Liver (tissue), 9 donors: ENCODE measurements around the gene CCDC158. TPM values are rescaled to one million over a fixed set of nuclear protein-coding genes. Genes with fewer than 3 reads are reported as not detected.
A peak's percentile ranks its signal among the peaks of the same experiment; 100 is the strongest.

Experiments
- DNase-seq: peaks from one replicate; pipeline ENCODE4 v3.0.0-alpha.2; 2017; ENCODE audit warnings: low spot score
- H3K27ac ChIP-seq, 2 donors: one replicate each; pipeline ENCODE4 v1.7.0; 2013; ENCODE audit warnings: inconsistent platforms in 2 of 2, low read length in 2 of 2, control low read depth in 1 of 2, low read depth in 1 of 2, mild to moderate bottlenecking in 1 of 2
- H3K27me3 ChIP-seq, 4 donors: one replicate each; pipeline versions ENCODE4 v1.6.1 to v1.7.0; 2013; ENCODE audit warnings: low read length in 3 of 4, inconsistent platforms in 1 of 4, mild to moderate bottlenecking in 1 of 4, moderate library complexity in 1 of 4; ENCODE audit not compliant: control insufficient read depth in 4 of 4, insufficient read depth in 4 of 4
- H3K36me3 ChIP-seq, 4 donors: one replicate each; pipeline versions ENCODE4 v1.6.1 to v1.7.0; 2013; ENCODE audit warnings: low read length in 3 of 4, mild to moderate bottlenecking in 3 of 4, low read depth in 1 of 4, moderate library complexity in 1 of 4; ENCODE audit not compliant: control insufficient read depth in 4 of 4, insufficient read depth in 3 of 4
- H3K4me1 ChIP-seq, 4 donors: one replicate each; pipeline versions ENCODE4 v1.6.1 to v1.7.0; 2013; ENCODE audit warnings: low read length in 3 of 4, mild to moderate bottlenecking in 3 of 4, moderate library complexity in 1 of 4; ENCODE audit not compliant: control insufficient read depth in 4 of 4, insufficient read depth in 4 of 4
- H3K4me3 ChIP-seq, 3 donors: one replicate each; pipeline versions ENCODE4 v1.6.1 to v1.7.0; 2013; ENCODE audit warnings: low read length in 3 of 3, control low read depth in 1 of 3, low read depth in 1 of 3, mild to moderate bottlenecking in 1 of 3
- H3K9ac ChIP-seq, 2 donors: one replicate each; pipeline ENCODE4 v1.7.0; 2013; ENCODE audit warnings: low read length in 2 of 2, mild to moderate bottlenecking in 2 of 2, moderate library complexity in 2 of 2, control low read depth in 1 of 2, low read depth in 1 of 2
- H3K9me3 ChIP-seq, 4 donors: one replicate each; pipeline versions ENCODE4 v1.6.1 to v1.7.0; 2013; ENCODE audit warnings: low read length in 3 of 4; ENCODE audit not compliant: control insufficient read depth in 4 of 4
- ATF3 ChIP-seq: IDR thresholded peaks from 2 replicates; pipeline ENCODE4 v1.6.1; 2016; ENCODE audit warnings: antibody characterized with exemption
- EGR1 ChIP-seq, 2 donors: IDR thresholded peaks; 2 replicates each; pipeline ENCODE4 v1.6.1; 2016 to 2018; ENCODE audit warnings: antibody characterized with exemption in 2 of 2, low read depth in 2 of 2
- FOXA1 ChIP-seq: IDR thresholded peaks from 2 replicates; pipeline ENCODE4 v1.6.1; 2016; ENCODE audit warnings: antibody characterized with exemption
- FOXA2 ChIP-seq: IDR thresholded peaks from 2 replicates; pipeline ENCODE4 v1.6.1; 2016; ENCODE audit warnings: antibody characterized with exemption
- GABPA ChIP-seq, 2 donors: IDR thresholded peaks in 1 of 2; conservative IDR thresholded peaks in 1 of 2; 2 replicates each; pipeline ENCODE4 v1.6.1; 2016; ENCODE audit warnings: antibody characterized with exemption in 2 of 2, mild to moderate bottlenecking in 1 of 2, moderate library complexity in 1 of 2
- HNF4A ChIP-seq, 2 donors: conservative IDR thresholded peaks; 2 replicates each; pipeline ENCODE4 v1.6.1; 2016; ENCODE audit warnings: antibody characterized with exemption in 2 of 2, mild to moderate bottlenecking in 2 of 2
- HNF4G ChIP-seq: IDR thresholded peaks from 2 replicates; pipeline ENCODE4 v1.6.1; 2016; ENCODE audit warnings: antibody characterized with exemption
- JUND ChIP-seq, 2 donors: IDR thresholded peaks; 2 replicates each; pipeline ENCODE4 v1.6.1; 2016; ENCODE audit warnings: antibody characterized with exemption in 2 of 2
- MAX ChIP-seq: IDR thresholded peaks from 2 replicates; pipeline ENCODE4 v1.6.1; 2016; ENCODE audit warnings: antibody characterized with exemption
- NR2F2 ChIP-seq: IDR thresholded peaks from 2 replicates; pipeline ENCODE4 v1.6.1; 2016; ENCODE audit warnings: antibody characterized with exemption
- REST ChIP-seq: IDR thresholded peaks from 2 replicates; pipeline ENCODE4 v1.6.1; 2016; ENCODE audit warnings: antibody characterized with exemption, mild to moderate bottlenecking
- RXRA ChIP-seq, 2 donors: IDR thresholded peaks; 2 replicates each; pipeline ENCODE4 v1.6.1; 2017 to 2018; ENCODE audit warnings: antibody characterized with exemption in 2 of 2, mild to moderate bottlenecking in 1 of 2
- SP1 ChIP-seq: IDR thresholded peaks from 2 replicates; pipeline ENCODE4 v1.6.1; 2018; ENCODE audit warnings: antibody characterized with exemption, mild to moderate bottlenecking
- TAF1 ChIP-seq: conservative IDR thresholded peaks from 2 replicates; pipeline ENCODE4 v1.6.1; 2016; ENCODE audit warnings: antibody characterized with exemption, mild to moderate bottlenecking
- YY1 ChIP-seq: IDR thresholded peaks from 2 replicates; pipeline ENCODE4 v1.6.1; 2016; ENCODE audit warnings: antibody characterized with exemption, mild to moderate bottlenecking
- ZBTB33 ChIP-seq: IDR thresholded peaks from 2 replicates; pipeline ENCODE4 v1.6.1; 2016; ENCODE audit warnings: antibody characterized with exemption
- WGBS: extraction: QIAGEN DNeasy Blood & Tissue Kit; methylation state at CpG from one replicate; pipeline ENCODE4 v1.1.7; 2013; 5-methylcytosine and 5-hydroxymethylcytosine counted together
- polyA plus RNA-seq, 2 donors: library from polyadenylated mRNA; stranded (reverse) in 1 of 2; unstranded in 1 of 2; fragments of 200-250 nt in 1 of 2; fragments of >200 nt in 1 of 2; fragmentation: Nextera tagmentation in 1 of 2; extraction: Ambion mirVana in 1 of 2; gene quantifications; one replicate each; pipeline versions ENCODE4 v1.2.1 to v1.2.3, GENCODE V29; 2013 to 2015
- total RNA-seq, 2 donors: library from RNA; depleted of rRNA; stranded (reverse); fragments of >200 nt; gene quantifications; one replicate each; pipeline ENCODE4 v1.2.3, GENCODE V29; 2014
- donor health status: healthy.
- donor health status: healthy.
- donor health status: healthy.
- donor health status: healthy.
- donor health status: healthy.

CCDC158 gene
- total and polyA plus RNA-seq, 4 donors = 0.28 to 4.0 (median 1.1) TPM

- H3K36me3 ChIP-seq = peaks cover 0 to 3% (median 0%) of the 10 kb centered on the region in 4 donors
- TF ChIP-seq MAX = no peak
- no peaks in the 10 kb centered on the region for H3K9me3 ChIP-seq
- no peak for DNase-seq
- H3K27ac ChIP-seq = no peak overlapping the region
- peaks cover 0 to 3% (median 0%) of the 10 kb centered on the region in 4 donors for H3K4me1 ChIP-seq
- WGBS = 96% methylated on average over 1 of the region's 1 CpG
- H3K27me3 ChIP-seq = no peaks in the 10 kb centered on the region
- no peak overlapping the region for H3K9ac ChIP-seq
- H3K4me3 ChIP-seq = no peak overlapping the region
These were observed 78.8 kb downstream of the CCDC158 start for GRCh38 chr4:76342191-76342590.

- H3K9me3 ChIP-seq = no peaks in the 10 kb centered on the region
- no peak overlapping the region for H3K27ac ChIP-seq
- no peak overlapping the region for H3K9ac ChIP-seq
- H3K27me3 ChIP-seq = no peaks in the 10 kb centered on the region
- peaks cover 0 to 3% (median 0%) of the 10 kb centered on the region in 4 donors for H3K4me1 ChIP-seq
- TF ChIP-seq JUND (IDR thresholded peaks at IDR 0.05) (peak; percentile 35 to 56), HNF4G (no peak)
- H3K36me3 ChIP-seq = peaks cover 0 to 3% (median 0%) of the 10 kb centered on the region in 4 donors
- no peak for DNase-seq
- H3K4me3 ChIP-seq = no peak overlapping the region
These were observed 79.9 kb downstream of the CCDC158 start for GRCh38 chr4:76341063-76341462.

- Histone ChIP-seq H3K36me3 (peaks cover 0 to 2% (median 0%) of the 10 kb centered on the region in 4 donors), H3K4me1 (peaks cover 0 to 3% (median 0%) of the 10 kb centered on the region in 4 donors), H3K9me3 (no peaks in the 10 kb centered on the region), H3K27me3 (no peaks in the 10 kb centered on the region), H3K27ac (no peak overlapping the region), H3K9ac (no peak overlapping the region), H3K4me3 (no peak overlapping the region)
- TF ChIP-seq MAX = no peak
- no peak for TF ChIP-seq HNF4G
- TF ChIP-seq TAF1 = no peak
- no peak for TF ChIP-seq NR2F2
- no peak for TF ChIP-seq HNF4A (conservative IDR thresholded peaks at IDR 0.05)
- no peak for TF ChIP-seq ATF3
- TF ChIP-seq FOXA2 = no peak
- no peak for TF ChIP-seq ZBTB33
- TF ChIP-seq FOXA1 = no peak
- TF ChIP-seq SP1 = no peak
- TF ChIP-seq RXRA (IDR thresholded peaks at IDR 0.05) = no peak
- TF ChIP-seq REST = no peak
- TF ChIP-seq YY1 = no peak
- TF ChIP-seq EGR1 (IDR thresholded peaks at IDR 0.05; ENCODE audit: low read depth in 2 of 2) = no peak
- TF ChIP-seq GABPA (IDR thresholded peaks at IDR 0.05 in 1 of 2, conservative IDR thresholded peaks at IDR 0.05 in 1 of 2) = no peak
- no peak for DNase-seq
- 68% methylated on average over 2 of the region's 2 CpGs for WGBS
These were observed 81.6 kb downstream of the CCDC158 start for GRCh38 chr4:76339364-76339763.
